Measurements from ENCODE around the gene RBM42. TPM values are rescaled to one million over a fixed set of nuclear protein-coding genes. Genes with fewer than 3 reads are reported as not detected.

RBM42 gene
- total RNA-seq, 4 donors from 2014 or later = 49.4 to 90.9 (median 65.6) TPM

DNA sequence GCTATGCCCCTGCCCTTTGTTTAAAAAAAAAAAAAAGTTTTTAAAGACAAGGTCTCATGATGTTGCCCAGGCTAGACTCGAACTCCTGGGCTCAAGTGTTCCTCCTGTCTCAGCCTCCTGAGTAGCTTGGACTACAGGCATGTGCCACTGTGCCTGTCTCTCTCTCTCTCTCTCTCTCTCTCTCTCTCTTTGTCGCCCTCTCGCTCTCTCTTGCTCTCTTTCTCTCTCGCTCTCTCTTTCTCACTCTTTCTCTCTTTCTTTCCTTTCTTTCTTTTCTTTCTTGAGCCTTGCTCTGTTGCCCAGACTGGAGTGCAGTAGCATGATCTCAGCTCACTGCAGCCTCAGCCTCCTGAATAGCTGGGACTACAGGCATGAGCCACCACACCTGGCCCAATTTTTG is 26.8 kb downstream of the RBM42 start:
- no peak for TF ChIP-seq POLR2A (IDR thresholded peaks at IDR 0.05)
- TF ChIP-seq, protein P1, sequence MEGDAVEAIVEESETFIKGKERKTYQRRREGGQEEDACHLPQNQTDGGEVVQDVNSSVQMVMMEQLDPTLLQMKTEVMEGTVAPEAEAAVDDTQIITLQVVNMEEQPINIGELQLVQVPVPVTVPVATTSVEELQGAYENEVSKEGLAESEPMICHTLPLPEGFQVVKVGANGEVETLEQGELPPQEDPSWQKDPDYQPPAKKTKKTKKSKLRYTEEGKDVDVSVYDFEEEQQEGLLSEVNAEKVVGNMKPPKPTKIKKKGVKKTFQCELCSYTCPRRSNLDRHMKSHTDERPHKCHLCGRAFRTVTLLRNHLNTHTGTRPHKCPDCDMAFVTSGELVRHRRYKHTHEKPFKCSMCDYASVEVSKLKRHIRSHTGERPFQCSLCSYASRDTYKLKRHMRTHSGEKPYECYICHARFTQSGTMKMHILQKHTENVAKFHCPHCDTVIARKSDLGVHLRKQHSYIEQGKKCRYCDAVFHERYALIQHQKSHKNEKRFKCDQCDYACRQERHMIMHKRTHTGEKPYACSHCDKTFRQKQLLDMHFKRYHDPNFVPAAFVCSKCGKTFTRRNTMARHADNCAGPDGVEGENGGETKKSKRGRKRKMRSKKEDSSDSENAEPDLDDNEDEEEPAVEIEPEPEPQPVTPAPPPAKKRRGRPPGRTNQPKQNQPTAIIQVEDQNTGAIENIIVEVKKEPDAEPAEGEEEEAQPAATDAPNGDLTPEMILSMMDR (IDR thresholded peaks at IDR 0.05) = no peak
- no peaks in the 10 kb centered on the region for H3K27me3 ChIP-seq
- no peaks in the 10 kb centered on the region for H3K9me3 ChIP-seq
- DNase-seq = no peak
- no peaks in the 10 kb centered on the region for H3K4me1 ChIP-seq
- 94 to 97% methylated on average over 4 of the region's 4 CpGs for WGBS, 2 donors
- H3K27ac ChIP-seq = no peak overlapping the region
- H3K4me3 ChIP-seq (replicated peaks in 1 of 3) = no peak overlapping the region
- H3K36me3 ChIP-seq = peaks cover 56 to 82% of the 10 kb centered on the region in 2 donors
- intact Hi-C loops (cut with DNase I) = no loop called here

DNA sequence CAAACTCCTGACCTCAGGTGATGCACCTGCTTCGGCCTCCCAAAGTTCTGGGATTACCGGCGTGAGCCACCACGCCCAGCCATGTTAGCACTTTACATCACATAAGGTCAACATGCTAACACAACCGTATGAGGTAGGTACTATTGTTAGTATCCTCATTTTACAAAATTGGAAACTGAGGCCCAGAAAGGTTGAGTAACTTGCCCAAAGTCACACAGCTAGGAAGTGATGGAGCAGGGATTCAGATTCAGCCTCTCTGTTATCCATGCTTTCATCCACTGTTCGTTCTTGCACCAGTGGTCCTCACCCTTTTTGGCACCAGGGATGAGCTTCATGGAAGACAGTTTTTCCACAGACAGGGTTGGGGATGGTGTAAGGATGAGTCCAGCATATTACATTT is 27.9 kb downstream of the RBM42 start:
- DNase-seq = no peak
- Histone ChIP-seq H3K9me3 (no peaks in the 10 kb centered on the region), H3K4me3 (replicated peaks in 1 of 3) (no peak overlapping the region), H3K4me1 (no peaks in the 10 kb centered on the region), H3K36me3 (peaks cover 57 to 74% of the 10 kb centered on the region in 2 donors), H3K27me3 (no peaks in the 10 kb centered on the region), H3K27ac (no peak overlapping the region)
- TF ChIP-seq POLR2A (IDR thresholded peaks at IDR 0.05) = no peak
- TF ChIP-seq, protein P1 (IDR thresholded peaks at IDR 0.05) = no peak
- WGBS, 2 donors = 91 to 100% methylated on average over 6 of the region's 6 CpGs
- intact Hi-C loops (cut with DNase I) = no loop called here

DNA sequence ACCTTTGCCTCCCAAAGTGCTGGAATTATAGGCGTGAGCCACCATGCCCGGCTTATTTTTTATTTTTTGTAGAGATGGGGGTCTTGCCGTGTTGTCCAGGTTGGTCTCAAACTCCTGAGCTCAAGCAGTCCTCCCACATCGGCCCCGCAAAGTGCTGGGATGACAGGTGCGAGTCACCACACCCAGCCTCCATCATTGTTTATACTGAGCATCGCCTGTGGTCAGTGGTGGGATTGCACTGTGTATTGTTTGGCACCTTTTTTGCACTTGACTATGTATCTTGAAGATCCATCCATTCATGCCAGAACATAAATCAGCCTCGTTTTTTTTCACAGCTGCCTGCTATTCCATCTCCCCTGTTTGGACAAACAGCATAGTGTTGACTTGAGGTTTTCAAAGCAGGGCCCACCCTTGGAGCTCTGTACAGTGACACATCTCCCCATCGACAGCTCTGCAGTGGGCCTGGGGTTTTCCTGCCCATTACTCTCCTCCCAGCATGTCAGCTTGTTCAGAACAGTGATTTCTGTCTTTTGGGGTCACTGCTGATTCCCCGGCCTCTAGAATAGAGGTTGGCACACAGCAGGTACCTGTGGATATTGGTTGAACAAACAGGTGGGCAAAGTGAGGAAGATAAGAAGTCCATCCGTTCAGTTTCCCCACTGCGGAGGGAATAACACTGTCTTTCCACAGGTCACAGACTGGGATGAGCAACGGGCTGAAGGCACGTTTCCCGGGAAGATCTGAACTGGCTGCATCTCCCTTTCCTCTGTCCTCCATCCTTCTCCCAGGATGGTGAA is 29.3 kb downstream of the RBM42 start:
- no peak for TF ChIP-seq POLR2A (IDR thresholded peaks at IDR 0.05)
- Histone ChIP-seq H3K4me3 (replicated peaks in 1 of 3) (no peak overlapping the region), H3K27ac (no peak overlapping the region), H3K9me3 (no peaks in the 10 kb centered on the region), H3K4me1 (no peaks in the 10 kb centered on the region), H3K27me3 (no peaks in the 10 kb centered on the region), H3K36me3 (peaks cover 57 to 61% of the 10 kb centered on the region in 2 donors)
- 88 to 95% methylated on average over 15 of the region's 15 CpGs for WGBS, 2 donors
- intact Hi-C loops (cut with DNase I) = no loop called here
- DNase-seq = no peak

DNA sequence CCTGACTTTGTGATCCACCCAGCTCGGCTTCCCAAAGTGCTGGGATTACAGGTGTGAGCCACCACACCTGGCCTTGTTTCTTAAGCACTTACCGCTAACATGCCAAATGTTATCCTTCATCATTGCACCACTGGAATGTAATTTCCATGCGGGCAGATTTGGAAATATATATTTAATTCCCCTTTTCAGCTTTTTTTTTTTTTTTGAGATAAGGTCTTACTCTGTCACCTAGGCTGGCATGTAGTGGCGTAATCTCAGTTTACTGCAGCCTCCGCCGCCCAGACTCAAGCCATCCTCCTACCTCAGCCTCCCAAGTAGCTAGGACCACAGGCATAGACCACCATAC is 33.1 kb downstream of the RBM42 start:
- Histone ChIP-seq H3K27ac (no peak overlapping the region), H3K27me3 (no peaks in the 10 kb centered on the region), H3K9me3 (no peaks in the 10 kb centered on the region), H3K36me3 (peaks cover 24 to 36% of the 10 kb centered on the region in 2 donors), H3K4me3 (replicated peaks in 1 of 3) (no peak overlapping the region), H3K4me1 (no peaks in the 10 kb centered on the region)
- no peak for DNase-seq
- WGBS, 2 donors = 97 to 99% methylated on average over 6 of the region's 6 CpGs
- intact Hi-C loops (cut with DNase I) = no loop called here
- TF ChIP-seq, protein P1 (IDR thresholded peaks at IDR 0.05) = no peak
- no peak for TF ChIP-seq POLR2A (IDR thresholded peaks at IDR 0.05)

DNA sequence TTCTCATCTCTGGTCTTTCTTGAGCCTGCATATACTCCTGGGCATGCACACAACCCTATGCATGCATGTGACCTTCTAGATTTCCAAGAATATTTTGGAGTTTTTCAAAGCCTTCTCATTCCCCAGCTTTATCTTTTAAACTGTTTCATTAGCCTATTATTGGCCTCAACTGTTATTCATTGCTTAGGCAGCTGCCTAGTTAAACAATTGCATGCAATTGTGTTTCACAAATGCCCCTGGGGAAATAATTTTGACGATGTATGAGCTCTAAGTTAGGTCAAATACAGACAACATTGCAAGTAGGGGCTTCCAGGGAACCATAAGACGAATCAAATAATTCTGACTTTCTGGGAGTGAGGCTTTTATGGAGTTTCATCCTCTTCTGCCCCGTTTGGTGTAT is 35.1 kb downstream of the RBM42 start:
- no peaks in the 10 kb centered on the region for H3K9me3 ChIP-seq
- peaks cover 5 to 17% of the 10 kb centered on the region in 2 donors for H3K36me3 ChIP-seq
- WGBS, 2 donors = 85 to 95% methylated on average over 3 of the region's 3 CpGs
- DNase-seq = no peak
- H3K4me1 ChIP-seq = no peaks in the 10 kb centered on the region
- no peaks in the 10 kb centered on the region for H3K27me3 ChIP-seq
- intact Hi-C loops (cut with DNase I) = no loop called here
- H3K27ac ChIP-seq = no peak overlapping the region
- H3K4me3 ChIP-seq (replicated peaks in 1 of 3) = no peak overlapping the region
- no peak for TF ChIP-seq POLR2A (IDR thresholded peaks at IDR 0.05)
- TF ChIP-seq, protein P1 (IDR thresholded peaks at IDR 0.05) = no peak
